ENCODE measurements around the gene ANKRD7.

ANKRD7 gene

GRCh38 chr7:118224521-118224920 lies at the start of gene ANKRD7:
TSS of gene ANKRD7 (plus strand) at chr7:118224704. CDS start at chr7:118224831, 127 bp downstream.
- DNase-seq (ENCODE audit: low read depth): no peak

GRCh38 chr7:118175740-118176139 lies 48.8 kb upstream of the ANKRD7 start:
- DNase-seq (ENCODE audit: low read depth): no peak

DNA sequence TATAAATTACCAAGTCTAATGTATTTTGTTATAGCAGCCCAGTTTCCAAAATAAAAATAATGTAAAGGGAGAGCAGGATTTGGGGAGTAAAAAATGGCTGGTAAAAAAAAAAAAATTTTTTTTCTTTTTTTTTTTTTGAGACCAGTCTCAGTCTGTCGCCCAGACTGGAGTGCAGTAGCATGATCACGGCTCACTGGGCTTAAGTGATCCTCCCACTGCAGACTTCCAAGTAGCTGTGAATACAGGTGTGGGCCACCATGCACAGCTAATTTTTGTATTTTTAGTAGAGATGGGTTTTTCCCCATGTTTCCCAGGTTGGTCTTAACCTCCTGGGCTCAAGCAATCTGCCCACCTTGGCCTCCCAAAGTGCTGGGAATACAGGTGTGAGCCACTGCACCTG lies 45.3 kb upstream of the ANKRD7 start:
- DNase-seq (ENCODE audit: low read depth): no peak

GRCh38 chr7:118182593-118183427 lies 41.7 kb upstream of the ANKRD7 start:
- no peak for DNase-seq (ENCODE audit: low read depth)

DNA sequence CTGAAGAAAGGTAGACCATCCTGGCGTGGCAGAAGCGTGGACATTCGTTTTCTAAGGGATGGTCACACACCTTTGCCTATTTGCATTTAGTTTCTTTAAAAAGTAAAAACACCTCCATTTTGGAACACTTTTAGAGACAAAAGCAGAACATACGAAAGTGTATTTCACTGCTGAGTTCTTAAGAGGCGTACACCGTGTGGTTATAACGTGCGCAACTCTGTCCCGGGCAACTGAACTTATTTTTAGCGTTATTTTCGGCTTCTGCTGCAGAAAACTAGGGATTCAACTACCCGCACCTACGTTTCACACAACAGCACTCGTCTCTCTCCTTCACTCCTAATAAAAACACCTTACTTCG lies 41.1 kb upstream of the ANKRD7 start:
- no peak for DNase-seq (ENCODE audit: low read depth)

GRCh38 chr7:118183786-118184564 lies 40.5 kb upstream of the ANKRD7 start, which contains the start of gene LSM8:
TSS of gene LSM8 (plus strand) at chr7:118184164. CDS start at chr7:118184224, 60 bp downstream.
- DNase-seq (ENCODE audit: low read depth): peak; percentile 94

DNA sequence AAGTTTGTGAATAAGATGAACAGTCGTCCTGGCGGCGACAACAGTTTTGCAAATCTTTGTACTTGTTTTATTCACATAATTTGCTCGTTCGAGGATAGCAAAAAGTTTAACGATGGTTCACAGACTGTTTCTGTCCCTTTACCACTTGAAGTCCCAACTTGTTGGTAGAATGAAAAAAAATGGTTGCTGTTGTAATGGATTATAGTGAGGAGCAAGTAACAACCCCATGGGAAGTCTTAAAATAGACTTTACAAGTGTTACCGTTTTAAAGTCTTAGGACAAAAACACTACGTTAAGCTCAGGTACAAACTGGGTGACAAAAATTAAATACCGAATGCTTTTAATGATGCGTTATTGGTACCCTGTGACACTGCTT lies 40.0 kb upstream of the ANKRD7 start:
- no peak for DNase-seq (ENCODE audit: low read depth)

GRCh38 chr7:118185163-118185860 lies 39.2 kb upstream of the ANKRD7 start:
- DNase-seq (ENCODE audit: low read depth): no peak

DNA sequence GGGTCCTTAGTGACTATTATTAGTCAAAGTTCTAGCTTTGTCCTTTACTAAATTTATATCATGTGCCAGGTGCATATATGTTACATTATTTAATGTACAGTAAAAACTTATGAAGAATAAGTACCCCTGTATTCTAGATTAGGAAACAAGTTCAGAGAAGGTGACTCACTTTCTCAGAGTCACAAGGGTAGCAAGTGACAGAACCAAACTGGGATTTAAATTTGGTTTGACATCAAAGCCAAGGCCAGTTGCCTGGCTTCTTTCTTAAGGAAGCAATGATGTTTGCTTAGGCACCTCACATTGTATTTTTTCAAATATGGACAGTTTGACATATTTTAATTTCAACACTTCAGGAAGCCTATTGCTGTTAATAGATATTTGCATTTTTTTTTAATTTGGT lies 38.0 kb upstream of the ANKRD7 start:
- DNase-seq (ENCODE audit: low read depth): no peak

GRCh38 chr7:118194571-118194970 lies 29.9 kb upstream of the ANKRD7 start:
- DNase-seq (ENCODE audit: low read depth): no peak

DNA sequence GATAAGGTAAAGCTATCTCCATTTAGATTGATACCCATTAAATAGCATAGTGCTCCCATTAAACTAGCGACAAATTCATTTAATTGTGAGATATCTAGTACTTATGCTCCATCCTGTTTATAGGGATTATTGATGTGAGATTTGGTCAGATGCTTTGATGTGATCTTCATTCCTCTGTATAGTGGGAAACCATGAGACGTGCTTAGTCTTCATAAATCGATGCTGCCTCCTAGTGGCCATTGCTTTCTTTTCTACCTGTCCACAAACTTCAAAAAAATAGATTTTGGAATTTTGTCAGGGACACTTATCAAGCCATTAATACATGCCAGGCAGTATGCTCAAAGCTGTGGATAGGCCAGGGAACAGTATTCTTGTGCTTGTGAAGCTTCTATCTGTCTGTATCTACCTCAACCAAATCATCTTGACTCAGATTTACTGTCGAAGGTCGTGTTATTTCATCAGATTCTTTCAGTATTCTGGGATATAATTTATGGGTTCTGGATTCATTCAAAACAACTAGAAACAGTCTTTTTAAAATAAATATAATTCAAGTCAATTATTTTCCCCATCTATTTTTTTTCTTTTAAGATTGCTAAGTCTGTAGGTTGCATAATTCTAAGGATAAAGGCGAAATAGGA lies 28.5 kb upstream of the ANKRD7 start:
- no peak for DNase-seq (ENCODE audit: low read depth)

DNA sequence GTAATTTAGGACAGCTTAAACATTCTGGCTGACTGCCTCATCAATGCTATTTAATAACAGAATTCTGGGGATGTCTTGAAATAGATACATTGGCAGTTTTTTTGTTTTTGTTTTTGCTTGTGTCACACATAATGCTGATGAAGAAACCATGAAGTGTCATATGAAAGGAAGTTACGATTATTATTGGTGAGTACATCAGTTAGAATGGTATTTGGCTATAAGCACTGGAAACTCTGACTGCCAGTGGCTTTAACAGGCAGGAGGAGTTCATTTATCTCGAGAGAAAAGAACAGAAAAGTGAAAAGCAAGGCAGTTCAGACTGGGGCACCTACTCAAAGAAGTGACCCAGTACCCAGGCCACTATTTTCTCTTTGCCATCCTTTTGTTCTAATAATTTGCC lies 22.4 kb upstream of the ANKRD7 start:
- DNase-seq (ENCODE audit: low read depth): no peak

- peak; percentile 34 for DNase-seq (ENCODE audit: low read depth)
Measured at GRCh38 chr7:118214051-118214832, 10.3 kb upstream of the ANKRD7 start.

- DNase-seq (ENCODE audit: low read depth): no peak
Measured at GRCh38 chr7:118214833-118215182, 9.7 kb upstream of the ANKRD7 start.

GRCh38 chr7:118217210-118217619 lies 7.3 kb upstream of the ANKRD7 start:
- no peak for DNase-seq (ENCODE audit: low read depth)

DNA sequence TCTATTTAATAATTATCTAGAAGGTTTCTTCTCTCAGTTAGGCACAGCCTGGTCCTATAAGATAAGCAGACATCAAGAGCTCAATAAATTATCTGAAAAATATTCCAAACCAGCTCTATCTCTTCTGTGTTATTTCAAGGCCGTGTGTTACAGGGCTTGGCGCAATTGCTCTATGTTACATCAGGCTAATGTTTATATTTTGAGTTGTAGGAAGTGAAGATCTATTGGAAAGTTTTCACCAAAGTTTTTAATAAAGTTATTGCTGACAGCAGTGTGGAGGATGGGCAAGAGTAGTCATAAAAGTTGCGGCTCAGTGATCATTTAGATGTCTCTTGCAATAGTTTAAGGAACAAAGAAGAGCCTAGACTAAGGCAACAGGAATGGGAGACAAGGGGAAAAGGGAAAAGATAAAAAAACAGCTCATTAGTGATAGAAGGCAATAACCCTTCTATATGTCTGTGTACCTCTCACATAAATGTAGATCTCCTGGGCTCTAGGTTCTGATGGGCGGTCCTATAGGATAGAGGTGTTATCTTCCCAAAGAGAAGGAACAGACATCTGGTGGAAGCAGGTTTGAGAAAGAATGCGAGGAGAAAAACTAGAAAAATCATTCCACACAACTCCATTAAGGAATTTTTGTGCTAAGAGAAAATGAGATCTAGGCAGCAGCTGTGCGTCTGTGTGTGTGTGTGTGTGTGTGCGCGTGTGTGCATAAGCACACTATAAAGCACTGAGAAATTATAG lies 5.9 kb upstream of the ANKRD7 start:
- DNase-seq (ENCODE audit: low read depth): no peak

- no peak for DNase-seq (ENCODE audit: low read depth)
Measured at GRCh38 chr7:118219157-118219512, 5.4 kb upstream of the ANKRD7 start.

- DNase-seq (ENCODE audit: low read depth): no peak
Measured at GRCh38 chr7:118220583-118220982, 3.9 kb upstream of the ANKRD7 start.

GRCh38 chr7:118222591-118222990 lies 1.9 kb upstream of the ANKRD7 start:
- DNase-seq (ENCODE audit: low read depth): no peak

DNA sequence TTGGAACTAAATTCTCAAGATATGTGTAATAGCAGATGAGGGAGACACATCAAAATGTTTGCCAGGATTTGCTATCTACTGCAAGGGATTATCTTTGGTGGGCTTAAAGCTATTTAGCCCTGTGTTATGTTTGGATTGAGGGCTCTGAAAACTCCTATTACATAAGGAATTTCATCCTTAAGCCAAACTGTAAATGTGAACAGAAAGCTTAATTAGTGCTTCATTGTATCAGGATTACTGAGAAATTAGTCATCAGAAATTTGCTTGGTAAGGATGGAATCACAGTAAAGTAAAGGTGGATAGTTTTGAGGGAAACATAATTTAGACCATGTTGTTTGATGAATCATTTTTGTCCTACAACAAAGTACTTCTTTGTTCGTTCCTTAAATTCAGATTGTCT lies 8.3 kb downstream of the ANKRD7 start:
- no peak for DNase-seq (ENCODE audit: low read depth)

DNA sequence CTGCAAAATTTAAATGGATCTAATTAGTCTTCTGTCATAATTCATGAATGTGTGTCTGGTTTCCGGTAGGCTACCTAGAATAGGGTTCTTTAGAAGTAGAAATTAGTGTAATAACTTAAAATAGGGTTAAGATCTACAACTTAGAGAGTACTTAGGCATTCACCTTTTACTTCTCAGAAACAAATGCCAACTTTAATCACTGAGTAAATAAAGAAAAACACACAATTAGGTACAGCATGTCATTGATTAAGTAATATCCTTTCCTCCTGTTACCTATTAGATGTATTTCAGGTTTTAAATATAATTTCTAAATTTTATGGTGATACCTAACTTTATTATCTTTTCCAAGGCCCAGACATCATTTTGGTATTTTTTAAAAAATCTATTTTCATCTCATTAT lies 9.3 kb downstream of the ANKRD7 start:
- DNase-seq (ENCODE audit: low read depth): no peak
